Islet of Langerhans (tissue), 1 donor: Measurements from ENCODE around the gene TACR1.

Experiments used
- FAIRE-seq: peaks from one replicate; lab custom pipeline; 2011; peaks lifted over from hg19 to GRCh38; lab: Jason Lieb, UNC

Gene TACR1

GRCh38 chr2:75012080-75012479 is 187.2 kb downstream of the TACR1 start:
- no peak for FAIRE-seq

- no peak for FAIRE-seq
These were observed 188.7 kb downstream of the TACR1 start for GRCh38 chr2:75010571-75010970.

DNA sequence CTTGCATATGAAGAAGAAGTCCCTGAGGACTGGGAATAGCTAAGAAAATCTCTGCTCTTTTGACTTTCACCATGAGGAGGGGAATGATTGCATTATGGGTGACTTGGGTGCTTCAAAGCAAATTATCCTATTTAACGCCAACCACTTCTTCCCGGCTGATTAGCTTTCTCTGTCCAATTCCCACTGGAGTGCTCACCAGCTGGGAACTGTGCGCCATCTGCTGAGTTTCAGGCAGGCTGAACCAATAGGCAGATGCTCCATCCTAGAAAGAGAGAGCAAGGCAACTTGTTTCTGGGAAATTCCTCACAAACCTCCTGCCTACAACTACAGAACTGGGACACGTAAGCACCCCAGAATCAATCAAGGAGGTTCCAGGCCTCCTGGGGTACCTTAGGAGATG is 191.5 kb downstream of the TACR1 start:
- no peak for FAIRE-seq

DNA sequence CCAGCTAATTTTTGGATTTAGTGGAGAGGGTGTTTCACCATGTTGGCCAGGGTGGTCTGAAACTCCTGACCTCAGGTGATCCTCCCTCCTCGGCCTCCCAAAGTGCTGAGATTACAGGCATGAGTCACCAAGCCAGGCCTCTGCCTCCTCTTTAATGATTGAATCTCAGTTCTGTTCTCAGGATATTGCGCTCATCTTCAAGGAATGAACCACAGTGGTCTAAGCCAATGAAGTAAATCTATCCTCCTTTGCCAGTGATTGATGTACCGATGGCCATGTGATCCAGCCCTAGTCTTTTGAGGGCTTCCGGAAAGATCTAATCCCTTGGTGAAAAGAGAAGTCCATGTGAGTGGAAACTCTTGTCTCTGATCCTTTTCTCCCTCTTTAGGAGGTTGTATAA is 192.3 kb downstream of the TACR1 start:
- no peak for FAIRE-seq

- no peak for FAIRE-seq
These were observed 193.3 kb downstream of the TACR1 start for GRCh38 chr2:75006041-75006440.

- no peak for FAIRE-seq
These were observed 195.5 kb downstream of the TACR1 start for GRCh38 chr2:75003773-75004172.

DNA sequence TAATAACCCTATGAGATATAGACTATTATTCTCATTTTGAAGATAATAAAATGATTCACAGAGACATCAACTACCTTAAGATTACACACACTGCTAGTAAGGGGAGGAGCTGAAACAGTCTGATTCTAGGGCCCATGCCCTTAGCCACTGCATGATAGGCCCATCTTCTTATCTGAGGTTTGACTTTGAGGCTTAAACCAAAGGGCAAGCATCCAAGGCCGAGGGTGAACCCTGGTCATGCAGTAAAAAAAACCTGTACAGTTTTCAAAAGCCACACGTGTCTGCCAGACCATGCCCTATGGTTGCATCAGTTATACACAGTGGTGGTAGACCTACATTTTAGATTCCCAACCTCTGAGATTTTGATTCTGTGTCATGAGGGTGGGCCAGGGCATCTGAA is 196.0 kb downstream of the TACR1 start:
- FAIRE-seq, result no peak

GRCh38 chr2:75002007-75002406 is 197.3 kb downstream of the TACR1 start:
- FAIRE-seq, result no peak

DNA sequence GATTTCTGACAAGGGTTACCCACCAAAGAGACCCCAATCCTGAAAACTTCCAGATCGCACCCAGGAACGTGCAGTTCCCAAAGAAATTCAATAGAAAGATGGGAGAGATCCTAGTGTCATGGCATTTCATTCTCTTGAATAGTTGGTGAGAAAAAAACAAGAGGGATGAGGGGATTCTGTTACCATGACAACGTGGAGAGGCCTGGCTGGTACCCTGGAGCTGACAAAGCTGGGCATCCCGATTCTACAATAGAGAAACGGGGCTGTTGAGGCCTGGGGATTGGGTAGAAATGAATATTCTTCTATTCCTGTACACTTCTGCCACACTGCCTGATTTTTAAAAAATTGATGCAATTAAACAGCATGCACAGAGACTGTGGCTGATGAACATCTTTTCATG is 199.9 kb downstream of the TACR1 start:
- no peak for FAIRE-seq
